Ishikawa (cell line): ENCODE measurements around the gene SH3RF3.

Source experiments
- CEBPB ChIP-seq: IDR thresholded peaks from 2 replicates; pipeline ENCODE4 v1.6.1; 2012
- CREB1 ChIP-seq: IDR thresholded peaks from 2 replicates; pipeline ENCODE4 v1.6.1; 2012; ENCODE audit warnings: low read depth
- EGR1 ChIP-seq: IDR thresholded peaks from 2 replicates; pipeline ENCODE4 v1.6.1; 2012
- EP300 ChIP-seq: IDR thresholded peaks from 2 replicates; pipeline ENCODE4 v1.6.1; 2012; ENCODE audit warnings: borderline replicate concordance
- FOXM1 ChIP-seq: IDR thresholded peaks from 2 replicates; pipeline ENCODE4 v1.6.1; 2012; ENCODE audit warnings: low read depth, borderline replicate concordance
- NFIC ChIP-seq: IDR thresholded peaks from 2 replicates; pipeline ENCODE4 v1.6.1; 2012
- RAD21 ChIP-seq: IDR thresholded peaks from 2 replicates; pipeline ENCODE4 v1.6.1; 2012; ENCODE audit warnings: low read depth
- TAF1 ChIP-seq: IDR thresholded peaks from 2 replicates; pipeline ENCODE4 v1.6.1; 2012; ENCODE audit warnings: low read depth, mild to moderate bottlenecking
- TCF12 ChIP-seq: IDR thresholded peaks from 2 replicates; pipeline ENCODE4 v1.6.1; 2012; ENCODE audit warnings: low read depth
- TEAD4 ChIP-seq: IDR thresholded peaks from 2 replicates; pipeline ENCODE4 v1.6.1; 2012
- YY1 ChIP-seq: IDR thresholded peaks from 2 replicates; pipeline ENCODE4 v1.6.1; 2012; ENCODE audit warnings: low read depth
- ZBTB7A ChIP-seq: IDR thresholded peaks from 2 replicates; pipeline ENCODE4 v1.6.1; 2012; ENCODE audit warnings: low read depth
- TF ChIP-seq, protein P1 (sequence below): IDR thresholded peaks from 2 replicates; pipeline ENCODE4 v1.6.1; 2012
- TF ChIP-seq, protein P2 (sequence below): IDR thresholded peaks from 2 replicates; pipeline ENCODE4 v1.6.1; 2012; ENCODE audit warnings: low read depth, mild to moderate bottlenecking
- TF ChIP-seq, protein P3 (sequence below): IDR thresholded peaks from 2 replicates; pipeline ENCODE4 v1.6.1; 2012

Gene SH3RF3

DNA sequence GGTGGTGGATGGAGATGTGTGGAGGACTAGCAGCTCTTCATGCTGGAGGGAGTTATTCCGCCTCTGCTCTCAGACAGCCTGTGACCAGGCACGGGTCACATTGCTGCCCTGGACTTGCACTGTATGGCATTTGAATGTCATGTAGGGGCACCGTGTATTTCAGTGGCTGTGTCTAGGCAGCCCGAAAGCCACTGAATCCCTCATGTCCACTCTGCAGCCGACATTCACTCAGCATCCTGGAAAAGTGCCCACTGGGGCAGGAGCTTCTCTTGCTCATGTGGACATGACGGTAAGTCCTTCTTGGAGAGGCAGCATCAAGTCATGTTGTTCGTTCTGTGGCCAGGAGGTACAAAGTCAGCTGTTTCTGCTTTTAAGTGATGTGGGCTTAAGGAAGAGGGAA lies 127.9 kb downstream of the SH3RF3 start:
- TF ChIP-seq, protein P1, sequence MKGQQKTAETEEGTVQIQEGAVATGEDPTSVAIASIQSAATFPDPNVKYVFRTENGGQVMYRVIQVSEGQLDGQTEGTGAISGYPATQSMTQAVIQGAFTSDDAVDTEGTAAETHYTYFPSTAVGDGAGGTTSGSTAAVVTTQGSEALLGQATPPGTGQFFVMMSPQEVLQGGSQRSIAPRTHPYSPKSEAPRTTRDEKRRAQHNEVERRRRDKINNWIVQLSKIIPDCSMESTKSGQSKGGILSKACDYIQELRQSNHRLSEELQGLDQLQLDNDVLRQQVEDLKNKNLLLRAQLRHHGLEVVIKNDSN, result no peak
- TF ChIP-seq, protein P2, sequence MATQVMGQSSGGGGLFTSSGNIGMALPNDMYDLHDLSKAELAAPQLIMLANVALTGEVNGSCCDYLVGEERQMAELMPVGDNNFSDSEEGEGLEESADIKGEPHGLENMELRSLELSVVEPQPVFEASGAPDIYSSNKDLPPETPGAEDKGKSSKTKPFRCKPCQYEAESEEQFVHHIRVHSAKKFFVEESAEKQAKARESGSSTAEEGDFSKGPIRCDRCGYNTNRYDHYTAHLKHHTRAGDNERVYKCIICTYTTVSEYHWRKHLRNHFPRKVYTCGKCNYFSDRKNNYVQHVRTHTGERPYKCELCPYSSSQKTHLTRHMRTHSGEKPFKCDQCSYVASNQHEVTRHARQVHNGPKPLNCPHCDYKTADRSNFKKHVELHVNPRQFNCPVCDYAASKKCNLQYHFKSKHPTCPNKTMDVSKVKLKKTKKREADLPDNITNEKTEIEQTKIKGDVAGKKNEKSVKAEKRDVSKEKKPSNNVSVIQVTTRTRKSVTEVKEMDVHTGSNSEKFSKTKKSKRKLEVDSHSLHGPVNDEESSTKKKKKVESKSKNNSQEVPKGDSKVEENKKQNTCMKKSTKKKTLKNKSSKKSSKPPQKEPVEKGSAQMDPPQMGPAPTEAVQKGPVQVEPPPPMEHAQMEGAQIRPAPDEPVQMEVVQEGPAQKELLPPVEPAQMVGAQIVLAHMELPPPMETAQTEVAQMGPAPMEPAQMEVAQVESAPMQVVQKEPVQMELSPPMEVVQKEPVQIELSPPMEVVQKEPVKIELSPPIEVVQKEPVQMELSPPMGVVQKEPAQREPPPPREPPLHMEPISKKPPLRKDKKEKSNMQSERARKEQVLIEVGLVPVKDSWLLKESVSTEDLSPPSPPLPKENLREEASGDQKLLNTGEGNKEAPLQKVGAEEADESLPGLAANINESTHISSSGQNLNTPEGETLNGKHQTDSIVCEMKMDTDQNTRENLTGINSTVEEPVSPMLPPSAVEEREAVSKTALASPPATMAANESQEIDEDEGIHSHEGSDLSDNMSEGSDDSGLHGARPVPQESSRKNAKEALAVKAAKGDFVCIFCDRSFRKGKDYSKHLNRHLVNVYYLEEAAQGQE, result no peak
- TF ChIP-seq, protein P3, sequence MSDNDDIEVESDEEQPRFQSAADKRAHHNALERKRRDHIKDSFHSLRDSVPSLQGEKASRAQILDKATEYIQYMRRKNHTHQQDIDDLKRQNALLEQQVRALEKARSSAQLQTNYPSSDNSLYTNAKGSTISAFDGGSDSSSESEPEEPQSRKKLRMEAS, result no peak
- TF ChIP-seq TAF1 (no peak), RAD21 (no peak), EP300 (no peak), TCF12 (no peak), ZBTB7A (no peak), CEBPB (no peak)

DNA sequence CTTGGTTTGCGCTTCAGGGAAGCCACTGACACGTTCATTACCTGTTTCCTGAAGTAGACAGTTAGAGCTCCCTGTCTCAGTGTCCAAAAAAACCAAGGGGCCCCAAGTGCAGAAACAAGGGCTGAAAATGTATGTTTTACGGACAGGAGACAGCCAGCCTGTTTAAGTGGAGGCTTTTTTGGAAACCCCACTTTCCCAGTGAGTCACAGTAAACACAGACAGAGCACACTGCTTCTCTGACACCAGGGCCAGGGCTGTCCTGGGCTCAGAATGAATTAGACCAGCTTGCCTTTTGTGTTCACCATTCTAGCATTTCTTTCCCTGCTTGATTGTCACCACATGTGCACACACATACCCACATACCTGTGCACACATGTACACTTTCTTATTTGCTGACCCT lies 128.6 kb downstream of the SH3RF3 start:
- TF ChIP-seq EGR1, result no peak
- no peak for TF ChIP-seq TEAD4
- TF ChIP-seq CREB1, result no peak
- no peak for TF ChIP-seq EP300
- TF ChIP-seq YY1, result no peak
- TF ChIP-seq NFIC, result no peak
- no peak for TF ChIP-seq FOXM1

DNA sequence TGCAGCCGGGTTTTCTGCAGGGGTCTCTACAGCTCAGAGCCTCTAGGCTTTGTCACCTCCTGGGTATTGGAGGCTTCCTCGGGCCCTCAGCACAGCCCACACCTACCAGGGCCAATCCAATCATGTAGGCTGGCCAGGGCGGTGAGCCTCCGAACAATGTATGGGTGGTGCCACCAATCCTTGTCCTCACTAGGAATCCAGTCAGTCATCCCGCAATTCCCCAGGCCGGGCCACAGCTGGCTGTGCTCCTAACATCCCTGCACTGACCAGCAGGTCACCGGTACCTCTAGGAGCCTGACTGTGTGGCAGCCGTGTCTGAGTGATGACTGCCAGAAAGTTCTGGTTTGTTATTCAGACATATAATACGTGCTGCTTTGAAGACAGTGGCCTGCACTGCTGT lies 129.4 kb downstream of the SH3RF3 start:
- TF ChIP-seq FOXM1 (no peak), RAD21 (no peak), YY1 (no peak), TEAD4 (no peak), TCF12 (no peak), CREB1 (no peak), CEBPB (no peak)
- TF ChIP-seq, protein P3, result no peak

DNA sequence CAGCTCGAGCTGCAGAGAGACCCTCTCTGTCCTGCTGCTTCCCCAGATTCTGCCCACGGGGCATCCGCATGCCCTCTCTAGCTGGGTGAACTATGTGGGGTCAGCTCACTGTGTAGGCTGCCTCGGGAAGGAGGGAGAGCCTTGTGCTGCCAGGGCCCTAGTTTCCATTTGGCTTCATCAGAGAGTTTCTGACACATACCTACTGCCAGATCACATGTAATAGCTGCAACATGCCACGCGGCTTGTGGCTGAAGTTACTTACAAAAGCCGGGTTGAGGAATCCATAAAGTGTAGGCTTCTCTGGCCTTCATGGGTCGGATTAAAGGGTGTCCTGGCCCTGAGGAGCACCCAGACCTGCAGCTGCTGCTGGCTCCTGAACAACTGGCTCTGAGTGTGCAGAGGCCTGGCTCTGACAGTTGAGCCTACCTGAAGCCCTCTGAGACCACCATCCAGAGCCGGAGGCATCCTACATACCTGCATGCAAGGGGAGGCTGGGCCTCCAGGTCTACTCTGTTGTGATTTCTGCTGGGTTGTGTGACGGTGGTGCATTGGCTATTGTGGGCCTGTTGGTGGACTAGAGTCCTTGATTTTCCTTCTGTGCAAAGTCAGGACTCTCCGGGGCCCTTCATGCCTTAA lies 130.0 kb downstream of the SH3RF3 start:
- TF ChIP-seq TEAD4, result no peak
- TF ChIP-seq TAF1, result no peak
- TF ChIP-seq EP300, result no peak
- TF ChIP-seq, protein P3, result no peak
- TF ChIP-seq ZBTB7A, result no peak
- no peak for TF ChIP-seq FOXM1
- no peak for TF ChIP-seq TCF12
- TF ChIP-seq RAD21, result no peak
- TF ChIP-seq EGR1, result no peak
- no peak for TF ChIP-seq NFIC
- TF ChIP-seq, protein P2, result no peak
- no peak for TF ChIP-seq CREB1
- TF ChIP-seq YY1, result no peak
- TF ChIP-seq CEBPB, result no peak
- TF ChIP-seq, protein P1, result no peak

DNA sequence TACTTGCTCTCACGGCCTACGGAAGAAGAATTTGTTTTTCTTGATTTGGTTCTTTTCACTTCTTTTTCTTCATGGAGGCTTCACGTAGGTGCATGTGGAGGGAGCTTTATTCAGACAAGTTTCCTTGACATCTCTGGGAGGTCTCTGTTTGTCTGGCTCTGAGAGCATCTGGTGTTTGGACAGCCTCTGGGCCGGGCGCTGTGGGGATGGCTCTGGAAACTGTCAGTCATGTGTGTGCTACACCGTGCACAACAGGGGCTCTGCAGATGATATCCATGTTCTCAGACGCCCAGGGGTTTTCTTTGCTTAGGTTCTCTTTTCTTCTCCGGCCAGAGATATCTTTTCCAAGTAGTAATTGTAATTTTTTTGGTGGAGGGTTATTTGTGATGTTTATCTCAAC lies 130.7 kb downstream of the SH3RF3 start:
- no peak for TF ChIP-seq ZBTB7A
- TF ChIP-seq, protein P3, result no peak
- no peak for TF ChIP-seq NFIC
- TF ChIP-seq, protein P1, result no peak
- TF ChIP-seq TEAD4, result no peak
- TF ChIP-seq CREB1, result no peak
- TF ChIP-seq CEBPB, result no peak
- TF ChIP-seq EGR1, result no peak
- TF ChIP-seq FOXM1, result no peak
- TF ChIP-seq RAD21, result no peak
- no peak for TF ChIP-seq TAF1
- TF ChIP-seq, protein P2, result no peak
- TF ChIP-seq YY1, result no peak
- TF ChIP-seq EP300, result no peak
- TF ChIP-seq TCF12, result no peak
